H1 (cell line): Measurements from ENCODE around the gene MAP3K6. TPM values are rescaled to one million over a fixed set of nuclear protein-coding genes. Genes with fewer than 3 reads are reported as not detected.

Experiments
- BCL11A ChIP-seq, 2 experiments: IDR thresholded peaks; one replicate each; pipeline ENCODE4 v1.6.1; 2011; ENCODE audit warnings: low read depth in 2 of 2, low read length in 2 of 2, mild to moderate bottlenecking in 2 of 2
- BRCA1 ChIP-seq: IDR thresholded peaks from 2 replicates; pipeline ENCODE4 v1.6.1; 2012; ENCODE audit warnings: low read depth, low read length, improper control_type of control experiment
- CEBPB ChIP-seq: IDR thresholded peaks from 2 replicates; pipeline ENCODE4 v1.6.1; 2012; ENCODE audit warnings: low read depth, low read length
- CHD7 ChIP-seq: fragments of 300-600 bp; sonication (generic); IDR thresholded peaks from 2 replicates; pipeline ENCODE4 v1.7.1; 2012; ENCODE audit warnings: low read length, moderate library complexity, mild to moderate bottlenecking, inconsistent platforms; ENCODE audit not compliant: insufficient replicate concordance
- NANOG ChIP-seq: IDR thresholded peaks from 2 replicates; pipeline ENCODE4 v1.6.1; 2011; ENCODE audit warnings: low read length, low read depth, mild to moderate bottlenecking, inconsistent platforms; ENCODE audit not compliant: insufficient read depth, poor library complexity, severe bottlenecking
- RBBP5 ChIP-seq: IDR thresholded peaks from 2 replicates; pipeline ENCODE4 v1.7.1; 2012; ENCODE audit warnings: low read depth, mild to moderate bottlenecking, inconsistent platforms, low read length, moderate library complexity, borderline replicate concordance
- RFX5 ChIP-seq: IDR thresholded peaks from 2 replicates; pipeline ENCODE4 v1.6.1; 2011; ENCODE audit warnings: low read depth, low read length, improper control_type of control experiment, borderline replicate concordance
- SP1 ChIP-seq: IDR thresholded peaks from 2 replicates; pipeline ENCODE4 v1.6.1; 2011; ENCODE audit warnings: low read depth, low read length
- SP2 ChIP-seq: IDR thresholded peaks from 2 replicates; pipeline ENCODE4 v1.6.1; 2012; ENCODE audit warnings: mild to moderate bottlenecking, low read length, inconsistent platforms
- TAF7 ChIP-seq: optimal IDR thresholded peaks from 2 replicates; pipeline ENCODE3; 2011; ENCODE audit warnings: low read depth, mild to moderate bottlenecking, inconsistent platforms, low read length, moderate library complexity, borderline replicate concordance
- TBP ChIP-seq: IDR thresholded peaks from 2 replicates; pipeline ENCODE4 v1.6.1; 2011; ENCODE audit warnings: low read depth, low read length, improper control_type of control experiment
- ZNF274 ChIP-seq: IDR thresholded peaks from 2 replicates; pipeline ENCODE4 v1.7.0; 2012; ENCODE audit warnings: low read length, borderline replicate concordance; ENCODE audit errors: extremely low read depth
- polyA plus RNA-seq, 7 experiments: library from polyadenylated mRNA; depleted of rRNA in 3 of 7; stranded (reverse) in 5 of 7; unstranded in 2 of 7; fragments of >200 nt in 5 of 7; fragments of 200-250 nt in 2 of 7; gene quantifications; 1 replicate in 5 of 7; 2 replicates in 1 of 7; 4 replicates in 1 of 7; pipeline versions ENCODE4 v1.2.1 to v1.2.3, GENCODE V29; 2011 to 2013; ENCODE audit warnings: missing spikeins in 2 of 7, mixed read lengths in 2 of 7
- total RNA-seq: library from RNA; stranded (reverse); fragmentation: NEBNext Ultra II Directional; extraction: Animal tissue kit (Norgen Biotek cat#: 25700); gene quantifications from 2 replicates; pipeline ENCODE4 v1.2.1, GENCODE V29; 2021

The MAP3K6 gene
- total and polyA plus RNA-seq, 2 of the 8 experiments (the other 6 are each of a cell fraction or from before 2014, with no cell fraction given): 7.4 to 7.6 TPM

DNA sequence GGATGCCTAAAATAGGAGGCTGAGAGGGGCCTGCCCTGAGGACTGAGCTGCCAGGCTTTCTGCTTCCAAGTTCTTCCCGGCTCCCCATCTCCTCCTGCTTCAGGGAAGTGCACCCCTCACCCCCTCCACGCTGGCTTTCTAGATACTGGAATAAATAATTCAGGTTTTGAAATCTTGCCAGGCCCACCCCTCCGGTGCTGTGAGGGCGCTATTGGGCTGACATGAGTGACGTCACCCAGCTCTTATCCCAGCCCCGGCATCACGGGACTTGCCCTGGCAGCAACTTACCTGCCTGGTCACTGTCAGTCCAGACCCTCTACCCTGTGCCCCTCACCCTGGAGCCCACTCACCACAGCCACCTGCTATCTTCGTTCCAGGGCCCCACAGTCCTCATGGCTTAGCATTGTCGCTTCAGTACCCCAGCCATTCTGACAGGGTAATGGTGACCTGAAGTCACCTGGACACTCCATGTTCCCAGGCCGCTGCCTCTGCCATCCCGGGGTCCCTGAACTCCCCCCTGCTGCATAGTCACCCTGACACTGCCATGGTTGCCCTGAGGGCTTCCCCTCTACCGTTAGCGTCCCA lies 24.8 kb upstream of the MAP3K6 start (continued):
- TF ChIP-seq RBBP5: no peak
- no peak for TF ChIP-seq NANOG
- TF ChIP-seq RFX5: no peak
- TF ChIP-seq TBP: no peak
- no peak for TF ChIP-seq BRCA1
- no peak for TF ChIP-seq ZNF274
- no peak for TF ChIP-seq BCL11A (IDR thresholded peaks at IDR 0.05; ENCODE audit: low read depth in 2 of 2, low read length in 2 of 2)
- no peak for TF ChIP-seq CHD7
- no peak for TF ChIP-seq SP2
- TF ChIP-seq TAF7: no peak
- no peak for TF ChIP-seq SP1
- TF ChIP-seq CEBPB: no peak
